Activated gamma-delta T cell treated with Interleukin-2 at 50 U/mL for 16 hours (primary cell): ENCODE measurements around the gene C16orf87.

Source experiments
- DNase-seq: peaks from one replicate; pipeline ENCODE4 v3.0.0-alpha.2; 2020

The C16orf87 gene

GRCh38 chr16:46753015-46753414 is 78.0 kb downstream of the C16orf87 start:
- DNase-seq: no peak

DNA sequence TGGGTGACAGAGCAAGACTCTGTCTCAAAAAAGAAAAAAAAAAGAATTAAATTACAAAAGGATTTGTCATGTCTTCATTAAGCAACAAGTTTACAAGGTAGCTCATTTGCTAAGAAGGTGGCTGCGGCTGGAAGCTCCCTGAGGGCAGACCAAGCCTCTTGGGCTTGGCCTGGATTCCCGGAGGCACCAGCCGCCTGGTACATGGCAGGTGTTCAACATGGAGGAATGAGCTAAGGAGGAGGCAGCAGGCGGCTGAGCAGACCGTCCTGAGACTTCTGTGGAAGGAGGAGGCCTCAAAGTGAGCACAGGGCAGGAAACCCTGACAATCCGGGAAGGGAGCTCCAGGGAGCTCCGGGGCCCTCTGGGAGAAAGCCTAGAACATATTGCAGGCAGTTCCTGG is 79.6 kb downstream of the C16orf87 start:
- DNase-seq: no peak

GRCh38 chr16:46748775-46749705 is 81.9 kb downstream of the C16orf87 start:
- DNase-seq: no peak

GRCh38 chr16:46747777-46748651 is 83.0 kb downstream of the C16orf87 start, which contains the start of gene MYLK3:
TSS of gene MYLK3 (minus strand) at chr16:46748344. CDS start at chr16:46748193, 151 bp downstream.
- no peak for DNase-seq

DNA sequence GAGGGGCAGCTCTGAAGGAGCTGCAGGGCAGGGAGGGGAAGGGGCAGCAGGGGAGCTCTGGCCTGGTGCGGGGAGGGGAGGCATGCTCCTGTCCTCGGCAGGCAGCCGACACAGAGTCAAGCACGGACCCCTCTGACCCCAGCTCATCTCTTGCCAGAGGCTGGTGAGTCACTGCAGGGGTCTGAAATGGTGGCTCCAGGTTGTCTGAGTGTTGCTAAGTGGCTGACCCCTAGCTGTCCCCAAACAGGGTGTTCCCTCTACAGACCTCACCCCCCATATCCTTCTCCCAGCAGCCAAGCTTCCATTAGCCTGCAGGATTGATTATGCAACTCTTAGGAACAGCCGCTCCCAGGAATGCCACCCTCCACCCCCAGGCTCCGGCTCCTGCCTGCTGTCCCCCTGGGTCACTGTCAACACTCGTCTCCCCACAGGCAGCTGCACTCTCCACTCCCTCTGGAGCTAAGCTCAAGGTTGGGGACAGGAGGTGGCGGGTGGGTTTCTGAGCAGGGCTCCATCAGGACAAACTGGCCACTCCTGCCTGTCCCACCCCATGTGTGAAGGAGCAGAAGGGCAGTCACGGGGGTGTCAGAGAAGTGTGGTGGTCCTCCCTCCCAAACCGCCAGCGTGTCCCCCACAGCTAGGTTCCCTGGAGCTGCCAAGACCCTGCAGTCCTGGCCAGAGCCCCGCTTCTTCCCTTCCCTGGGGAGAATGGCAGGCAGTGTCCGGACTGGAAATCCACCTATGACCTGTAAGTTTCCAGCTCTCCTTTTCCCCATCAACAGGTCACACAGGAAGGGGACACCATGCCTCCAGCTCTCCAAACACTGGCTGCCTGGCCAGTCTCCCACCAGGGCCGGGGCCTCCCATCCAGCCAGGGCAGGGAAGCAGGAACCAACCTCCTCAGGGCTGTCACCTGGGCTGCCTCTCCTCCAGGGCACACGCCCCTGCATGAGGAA is 83.9 kb downstream of the C16orf87 start:
- DNase-seq: no peak
